DND-41 (cell line): ENCODE results near the gene UQCC2.

Experiments used
- ATAC-seq: fragments of 200-7000 bp; cut with Tn5 transposase; 3 replicates; pipeline ENCODE4 v1.9.1; 2021; ENCODE audit warnings: low read depth; ENCODE audit not compliant: insufficient read depth
- DNase-seq: peaks from one replicate; pipeline ENCODE4 v3.0.0-alpha.2; 2020
- H2AFZ ChIP-seq: 2 replicates; pipeline ENCODE4 v1.6.0; 2012; ENCODE audit warnings: low read depth, low read length
- H3K27ac ChIP-seq: 2 replicates; pipeline ENCODE4 v1.5.1; 2012; ENCODE audit warnings: low read length, inconsistent platforms
- H3K27me3 ChIP-seq: fragments of 200-600 bp; sonication (generic); 2 replicates; pipeline ENCODE4 v1.6.0; 2012; ENCODE audit warnings: low read length, mild to moderate bottlenecking, inconsistent platforms; ENCODE audit not compliant: insufficient read depth, poor library complexity
- H3K36me3 ChIP-seq: 2 replicates; pipeline ENCODE4 v1.5.1; 2012; ENCODE audit warnings: low read length, inconsistent platforms; ENCODE audit not compliant: insufficient read depth
- H3K4me1 ChIP-seq: 2 replicates; pipeline ENCODE4 v1.5.1; 2012; ENCODE audit warnings: mild to moderate bottlenecking, low read length; ENCODE audit not compliant: insufficient read depth
- H3K4me2 ChIP-seq: 2 replicates; pipeline ENCODE4 v1.6.0; 2012; ENCODE audit warnings: mild to moderate bottlenecking, moderate library complexity, low read length, inconsistent platforms; ENCODE audit not compliant: insufficient read depth
- H3K4me3 ChIP-seq, 2 experiments: fragments of 200-600 bp in 1 of 2; shearing (Covaris generic) in 1 of 2; 2 replicates each; pipeline ENCODE4 v1.5.1; 2012 to 2016; ENCODE audit warnings: inconsistent platforms in 2 of 2, low read length in 2 of 2, mild to moderate bottlenecking in 2 of 2, low read depth in 1 of 2, moderate library complexity in 1 of 2
- H3K79me2 ChIP-seq: 2 replicates; pipeline ENCODE4 v1.6.0; 2012; ENCODE audit warnings: low read length, inconsistent platforms; ENCODE audit not compliant: insufficient read depth
- H3K9ac ChIP-seq: 2 replicates; pipeline ENCODE4 v1.6.0; 2012; ENCODE audit warnings: low read depth, mild to moderate bottlenecking, inconsistent platforms, low read length, moderate library complexity
- H3K9me3 ChIP-seq: 2 replicates; pipeline ENCODE4 v1.5.1; 2012; ENCODE audit warnings: low read length, moderate library complexity, mild to moderate bottlenecking, inconsistent platforms; ENCODE audit not compliant: insufficient read depth, severe bottlenecking
- H4K20me1 ChIP-seq: 2 replicates; pipeline ENCODE4 v1.6.0; 2012; ENCODE audit warnings: low read length; ENCODE audit not compliant: insufficient read depth
- EZH2 ChIP-seq: IDR thresholded peaks from 3 replicates; pipeline ENCODE4 v1.6.1; 2012; ENCODE audit warnings: borderline replicate concordance, low read depth, mild to moderate bottlenecking, moderate library complexity, low read length, inconsistent platforms; ENCODE audit not compliant: severe bottlenecking
- TF ChIP-seq, protein P1 (sequence below): IDR thresholded peaks from 2 replicates; pipeline ENCODE4 v1.5.1; 2012; ENCODE audit warnings: borderline replicate concordance, low read length, moderate library complexity, mild to moderate bottlenecking; ENCODE audit not compliant: poor library complexity, severe bottlenecking; ENCODE audit errors: extremely low read depth

The UQCC2 gene

GRCh38 chr6:33664506-33665057 lies 46.9 kb downstream of the UQCC2 start:
- Histone ChIP-seq H3K4me2 (no peak overlapping the region), H3K79me2 (no peaks in the 10 kb centered on the region), H3K36me3 (peaks cover 82% of the 10 kb centered on the region), H3K4me1 (no peaks in the 10 kb centered on the region), H3K27ac (no peak overlapping the region), H3K27me3 (no peaks in the 10 kb centered on the region), H3K4me3 (no peak overlapping the region), H3K9ac (no peak overlapping the region), H3K9me3 (no peaks in the 10 kb centered on the region), H2AFZ (no peak overlapping the region), H4K20me1 (peaks cover 3% of the 10 kb centered on the region; the same call in 1 of the 2 replicates)
- TF ChIP-seq EZH2: no peak
- TF ChIP-seq, protein P1, sequence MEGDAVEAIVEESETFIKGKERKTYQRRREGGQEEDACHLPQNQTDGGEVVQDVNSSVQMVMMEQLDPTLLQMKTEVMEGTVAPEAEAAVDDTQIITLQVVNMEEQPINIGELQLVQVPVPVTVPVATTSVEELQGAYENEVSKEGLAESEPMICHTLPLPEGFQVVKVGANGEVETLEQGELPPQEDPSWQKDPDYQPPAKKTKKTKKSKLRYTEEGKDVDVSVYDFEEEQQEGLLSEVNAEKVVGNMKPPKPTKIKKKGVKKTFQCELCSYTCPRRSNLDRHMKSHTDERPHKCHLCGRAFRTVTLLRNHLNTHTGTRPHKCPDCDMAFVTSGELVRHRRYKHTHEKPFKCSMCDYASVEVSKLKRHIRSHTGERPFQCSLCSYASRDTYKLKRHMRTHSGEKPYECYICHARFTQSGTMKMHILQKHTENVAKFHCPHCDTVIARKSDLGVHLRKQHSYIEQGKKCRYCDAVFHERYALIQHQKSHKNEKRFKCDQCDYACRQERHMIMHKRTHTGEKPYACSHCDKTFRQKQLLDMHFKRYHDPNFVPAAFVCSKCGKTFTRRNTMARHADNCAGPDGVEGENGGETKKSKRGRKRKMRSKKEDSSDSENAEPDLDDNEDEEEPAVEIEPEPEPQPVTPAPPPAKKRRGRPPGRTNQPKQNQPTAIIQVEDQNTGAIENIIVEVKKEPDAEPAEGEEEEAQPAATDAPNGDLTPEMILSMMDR: no peak
- ATAC-seq (no peak), DNase-seq (no peak)

DNA sequence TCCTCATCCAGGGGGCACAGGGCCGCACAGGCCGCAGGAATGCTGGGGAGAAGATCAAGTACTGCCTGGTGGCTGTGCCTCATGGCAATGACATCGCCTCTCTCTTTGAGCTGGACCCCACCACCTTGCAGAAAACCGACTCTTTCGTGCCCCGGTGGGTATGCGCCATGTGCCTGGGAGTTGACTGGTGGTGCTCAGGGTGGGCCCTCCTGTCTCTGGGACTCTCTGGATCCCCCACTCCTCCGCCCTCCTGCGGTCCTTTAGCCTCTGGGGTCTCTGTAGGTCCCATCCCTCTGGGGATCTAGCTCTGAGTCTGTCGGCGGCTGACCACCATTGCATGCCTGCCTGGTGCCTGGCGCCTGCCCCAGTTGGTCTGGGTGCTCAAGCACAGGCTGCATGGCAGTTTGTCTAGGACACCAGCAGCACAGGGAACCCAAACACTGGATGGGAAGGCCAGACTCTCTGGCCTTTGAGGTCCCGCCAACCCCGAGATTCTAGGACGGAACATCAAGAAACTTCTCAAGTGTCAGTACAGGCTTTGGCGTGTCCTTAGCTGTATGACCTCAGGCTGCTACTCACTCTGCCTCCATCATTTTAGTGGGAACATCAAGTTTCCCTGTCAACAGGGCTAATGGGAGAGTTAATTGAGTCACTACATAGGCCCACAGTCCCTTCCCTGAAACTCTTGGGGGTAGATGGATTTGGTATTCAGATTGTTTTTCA lies 47.6 kb downstream of the UQCC2 start:
- no peak for ATAC-seq
- no peak overlapping the region for H2AFZ ChIP-seq
- no peak overlapping the region for H3K27ac ChIP-seq
- H3K4me1 ChIP-seq: no peaks in the 10 kb centered on the region
- peaks cover 6% of the 10 kb centered on the region; the same call in 1 of the 2 replicates for H4K20me1 ChIP-seq
- no peak overlapping the region for H3K4me3 ChIP-seq
- DNase-seq: no peak
- H3K79me2 ChIP-seq: no peaks in the 10 kb centered on the region
- peaks cover 82% of the 10 kb centered on the region for H3K36me3 ChIP-seq
- H3K27me3 ChIP-seq: no peaks in the 10 kb centered on the region
- H3K4me2 ChIP-seq: no peak overlapping the region
- no peak overlapping the region for H3K9ac ChIP-seq
- TF ChIP-seq, protein P1: no peak
- TF ChIP-seq EZH2: no peak
- H3K9me3 ChIP-seq: no peaks in the 10 kb centered on the region

DNA sequence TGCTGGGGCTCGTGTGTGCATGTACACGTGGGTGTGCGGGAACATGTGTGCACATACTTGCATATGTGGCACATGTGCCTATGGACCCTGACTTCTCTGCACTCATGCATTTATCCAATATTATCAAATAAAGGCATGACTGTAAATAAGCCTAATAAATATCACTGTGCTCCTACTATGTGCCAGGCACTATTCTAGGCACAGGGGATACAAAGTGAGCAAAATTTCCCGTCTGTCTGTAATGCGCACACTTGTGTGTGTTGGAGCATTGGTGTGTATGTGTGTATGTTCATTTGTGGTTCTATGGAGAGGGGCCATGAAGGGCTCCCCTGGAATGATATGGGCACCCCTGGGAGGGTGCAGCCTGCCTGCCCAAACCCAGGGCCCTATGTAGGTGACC lies 48.5 kb downstream of the UQCC2 start:
- no peaks in the 10 kb centered on the region for H3K9me3 ChIP-seq
- ATAC-seq (no peak), DNase-seq (no peak)
- no peak overlapping the region for H3K27ac ChIP-seq
- no peak overlapping the region for H3K4me3 ChIP-seq
- no peaks in the 10 kb centered on the region for H3K27me3 ChIP-seq
- H3K4me1 ChIP-seq: no peaks in the 10 kb centered on the region
- H3K79me2 ChIP-seq: no peaks in the 10 kb centered on the region
- H3K9ac ChIP-seq: no peak overlapping the region
- peaks cover 84% of the 10 kb centered on the region for H3K36me3 ChIP-seq
- H3K4me2 ChIP-seq: no peak overlapping the region
- TF ChIP-seq EZH2: no peak
- TF ChIP-seq, protein P1: no peak
- peaks cover 9% of the 10 kb centered on the region; the same call in 1 of the 2 replicates for H4K20me1 ChIP-seq
- H2AFZ ChIP-seq: no peak overlapping the region
